Large intestine (tissue), 12 donors: Measurements from ENCODE around the gene CLSTN3. TPM values are rescaled to one million over a fixed set of nuclear protein-coding genes. Genes with fewer than 3 reads are reported as not detected.
A peak's percentile ranks its signal among the peaks of the same experiment; 100 is the strongest.

Source experiments
- DNase-seq, 2 donors: peaks; one replicate each; pipeline versions ENCODE4 v3.0.0 to v3.0.0-alpha.2; 2013
- H3K27ac ChIP-seq: one replicate; pipeline ENCODE4 v1.5.1; 2013; ENCODE audit warnings: low read length
- H3K27me3 ChIP-seq: 2 replicates; pipeline ENCODE4 v1.6.1; 2013; ENCODE audit warnings: low read length; ENCODE audit not compliant: control insufficient read depth, insufficient read depth
- H3K36me3 ChIP-seq: 2 replicates; pipeline ENCODE4 v1.6.1; 2013; ENCODE audit warnings: low read length; ENCODE audit not compliant: control insufficient read depth, insufficient read depth
- H3K4me1 ChIP-seq: one replicate; pipeline ENCODE4 v1.6.1; 2013; ENCODE audit warnings: low read length; ENCODE audit not compliant: control insufficient read depth, insufficient read depth
- H3K4me3 ChIP-seq: one replicate; pipeline ENCODE4 v1.5.1; 2013; ENCODE audit warnings: low read length
- H3K9me3 ChIP-seq: one replicate; pipeline ENCODE4 v1.6.1; 2013; ENCODE audit warnings: mild to moderate bottlenecking, low read depth, low read length, moderate library complexity; ENCODE audit not compliant: control insufficient read depth
- WGBS: methylation state at CpG from one replicate; pipeline ENCODE4 v1.1.5; 2013; ENCODE audit warnings: low lambda C conversion rate; ENCODE audit not compliant: insufficient coverage; 5-methylcytosine and 5-hydroxymethylcytosine counted together
- long read RNA-seq, 11 donors: transcript quantifications; one replicate each; lab custom pipeline, GENCODE V29; 2026
- polyA plus RNA-seq: library from polyadenylated mRNA; unstranded; fragments of 120-200 nt; gene quantifications from one replicate; pipeline ENCODE4 v1.2.1, GENCODE V29; 2013

The CLSTN3 gene
- polyA plus RNA-seq = 71.7 TPM
- long read RNA-seq, donor 1, full-length matches to known transcripts = 6 of 6 reads
- long read RNA-seq, donor 1, partial matches to known transcripts = 0 of 6 reads
- long read RNA-seq, donor 1, other reads (novel, unspliced or antisense) = 0 of 6 reads
- long read RNA-seq, donor 2, full-length matches to known transcripts = 8 of 71 reads
- long read RNA-seq, donor 2, partial matches to known transcripts = 63 of 71 reads
- long read RNA-seq, donor 2, other reads (novel, unspliced or antisense) = 0 of 71 reads
- long read RNA-seq, donor 3 = 0 reads
- long read RNA-seq, donor 4, full-length matches to known transcripts = 3 of 3 reads
- long read RNA-seq, donor 4, partial matches to known transcripts = 0 of 3 reads
- long read RNA-seq, donor 4, other reads (novel, unspliced or antisense) = 0 of 3 reads
- long read RNA-seq, donor 5, full-length matches to known transcripts = 3 of 9 reads
- long read RNA-seq, donor 5, partial matches to known transcripts = 6 of 9 reads
- long read RNA-seq, donor 5, other reads (novel, unspliced or antisense) = 0 of 9 reads
- long read RNA-seq, donor 6, full-length matches to known transcripts = 10 of 84 reads
- long read RNA-seq, donor 6, partial matches to known transcripts = 74 of 84 reads
- long read RNA-seq, donor 6, other reads (novel, unspliced or antisense) = 0 of 84 reads
- long read RNA-seq, donor 7, full-length matches to known transcripts = 3 of 15 reads
- long read RNA-seq, donor 7, partial matches to known transcripts = 12 of 15 reads
- long read RNA-seq, donor 7, other reads (novel, unspliced or antisense) = 0 of 15 reads
- long read RNA-seq, donor 8, full-length matches to known transcripts = 9 of 44 reads
- long read RNA-seq, donor 8, partial matches to known transcripts = 35 of 44 reads
- long read RNA-seq, donor 8, other reads (novel, unspliced or antisense) = 0 of 44 reads
- long read RNA-seq, donor 9, transcript CLSTN3-214 (2 exons, 390 nt) = major isoform, 6 of 52 reads
- long read RNA-seq, donor 9, partial matches to known transcripts = 46 of 52 reads
- long read RNA-seq, donor 9, other reads (novel, unspliced or antisense) = 0 of 52 reads
- long read RNA-seq, donor 10, full-length matches to known transcripts = 11 of 68 reads
- long read RNA-seq, donor 10, partial matches to known transcripts = 57 of 68 reads
- long read RNA-seq, donor 10, other reads (novel, unspliced or antisense) = 0 of 68 reads
- long read RNA-seq, donor 11, transcript CLSTN3-214 (2 exons, 390 nt) = major isoform, 5 of 12 reads
- long read RNA-seq, donor 11, partial matches to known transcripts = 7 of 12 reads
- long read RNA-seq, donor 11, other reads (novel, unspliced or antisense) = 0 of 12 reads

GRCh38 chr12:7129872-7130691 is at the start of gene CLSTN3:
TSS of gene CLSTN3 (plus strand) at chr12:7130371. CDS start at chr12:7130649, 278 bp downstream.
- peaks cover 47% of the 10 kb centered on the region for H3K4me1 ChIP-seq
- no CpG with 5 or more reads among the region's 40 CpGs for WGBS
- no peaks in the 10 kb centered on the region for H3K9me3 ChIP-seq
- H3K4me3 ChIP-seq = peak within 1 kb of the TSS; percentile 81
- DNase-seq = peak; percentile 82 to 87
- no peaks in the 10 kb centered on the region for H3K27me3 ChIP-seq
- peak within 1 kb of the TSS; percentile 77 for H3K27ac ChIP-seq
- peaks cover 18% of the 10 kb centered on the region for H3K36me3 ChIP-seq

DNA sequence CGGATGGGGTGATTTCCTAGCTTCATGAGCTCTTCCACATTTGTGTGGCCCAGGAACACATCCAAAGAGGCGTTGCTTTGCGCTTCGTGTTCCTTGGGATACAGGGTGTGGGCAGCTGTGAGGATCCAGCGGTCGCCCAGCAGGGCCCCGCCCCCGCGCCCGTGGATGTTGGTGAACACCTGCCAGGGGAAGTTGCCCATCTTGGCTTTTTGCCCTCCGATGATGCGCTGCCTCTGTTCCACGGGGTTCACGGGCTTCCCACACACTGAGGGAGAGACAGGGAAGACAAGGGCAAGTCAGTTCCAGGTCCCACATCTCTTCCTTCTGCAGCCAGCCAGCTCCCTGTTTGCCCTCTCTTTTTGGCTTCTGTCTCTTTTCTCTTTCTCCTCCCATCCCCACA is 49.1 kb upstream of the CLSTN3 start:
- Histone ChIP-seq H3K27me3 (no peaks in the 10 kb centered on the region), H3K36me3 (peaks cover 8% of the 10 kb centered on the region), H3K4me3 (no peak overlapping the region), H3K27ac (no peak overlapping the region), H3K4me1 (peaks cover 3% of the 10 kb centered on the region), H3K9me3 (peaks cover 17% of the 10 kb centered on the region)
- WGBS = no CpG with 5 or more reads among the region's 14 CpGs
- DNase-seq = no peak

DNA sequence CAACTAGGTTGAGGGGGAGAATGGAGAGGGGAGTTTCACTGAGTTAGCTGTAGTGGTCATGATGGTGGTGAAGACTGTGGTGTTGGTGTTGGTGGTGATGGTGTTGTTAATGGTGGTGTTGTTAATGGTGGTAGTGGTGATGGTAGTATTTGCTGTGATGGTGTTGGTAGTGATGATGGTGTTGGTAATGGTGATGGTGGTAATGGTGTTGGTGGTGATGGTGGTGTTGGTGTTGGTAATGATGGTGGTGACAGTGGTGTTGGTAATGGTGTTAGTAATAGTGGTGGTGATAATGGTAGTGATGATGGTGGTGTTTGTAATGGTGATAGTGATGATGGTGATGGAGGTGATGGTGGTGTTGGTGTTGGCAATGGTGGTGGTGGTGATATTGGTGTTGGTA is 47.0 kb upstream of the CLSTN3 start:
- Histone ChIP-seq H3K27me3 (no peaks in the 10 kb centered on the region), H3K27ac (no peak overlapping the region), H3K36me3 (peaks cover 8% of the 10 kb centered on the region)

GRCh38 chr12:7089196-7089871 is 40.8 kb upstream of the CLSTN3 start:
- H3K36me3 ChIP-seq = peaks cover 2% of the 10 kb centered on the region
- H3K4me1 ChIP-seq = peaks cover 4% of the 10 kb centered on the region
- no CpG with 5 or more reads among the region's 11 CpGs for WGBS
- peaks cover 11% of the 10 kb centered on the region for H3K9me3 ChIP-seq
- DNase-seq = no peak
- H3K27me3 ChIP-seq = no peaks in the 10 kb centered on the region
- H3K27ac ChIP-seq = no peak overlapping the region
- H3K4me3 ChIP-seq = no peak overlapping the region

More for the DNA sequence above, 47.0 kb upstream of the CLSTN3 start:
- DNase-seq = no peak
- Histone ChIP-seq H3K9me3 (peaks cover 17% of the 10 kb centered on the region), H3K4me1 (peaks cover 3% of the 10 kb centered on the region), H3K4me3 (no peak overlapping the region)

GRCh38 chr12:7090222-7090998 is 39.8 kb upstream of the CLSTN3 start:
- no peak for DNase-seq
- no peak overlapping the region for H3K27ac ChIP-seq
- no CpG with 5 or more reads among the region's 16 CpGs for WGBS
- peaks cover under 1% of the 10 kb centered on the region for H3K9me3 ChIP-seq
- no peaks in the 10 kb centered on the region for H3K27me3 ChIP-seq
- no peak overlapping the region for H3K4me3 ChIP-seq
- peaks cover 2% of the 10 kb centered on the region for H3K36me3 ChIP-seq
- H3K4me1 ChIP-seq = peaks cover 4% of the 10 kb centered on the region

DNA sequence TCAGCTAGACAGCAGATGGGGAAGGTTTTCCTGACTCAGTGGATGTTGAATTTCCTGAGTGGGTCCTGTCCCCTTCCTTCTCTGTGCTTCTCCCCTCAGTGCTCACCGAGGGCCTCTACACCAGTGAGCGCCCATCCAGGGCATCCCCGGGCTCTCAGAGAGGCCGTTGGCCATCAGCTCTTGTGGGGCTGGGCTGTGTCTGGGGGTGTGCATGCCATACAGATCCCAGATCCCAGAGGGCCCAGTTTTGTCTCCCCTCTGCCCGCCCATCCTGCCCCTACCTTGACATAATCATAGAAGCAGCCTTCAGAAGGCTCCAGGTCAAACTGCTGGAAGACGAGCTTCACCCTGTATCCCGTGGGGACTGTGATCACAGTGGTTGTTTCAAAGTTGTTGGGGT is 39.0 kb upstream of the CLSTN3 start:
- no peaks in the 10 kb centered on the region for H3K27me3 ChIP-seq
- no peak overlapping the region for H3K4me3 ChIP-seq
- no peaks in the 10 kb centered on the region for H3K9me3 ChIP-seq
- peaks cover 2% of the 10 kb centered on the region for H3K36me3 ChIP-seq
- H3K4me1 ChIP-seq = peaks cover 4% of the 10 kb centered on the region
- no CpG with 5 or more reads among the region's 7 CpGs for WGBS
- H3K27ac ChIP-seq = no peak overlapping the region
- DNase-seq = no peak

DNA sequence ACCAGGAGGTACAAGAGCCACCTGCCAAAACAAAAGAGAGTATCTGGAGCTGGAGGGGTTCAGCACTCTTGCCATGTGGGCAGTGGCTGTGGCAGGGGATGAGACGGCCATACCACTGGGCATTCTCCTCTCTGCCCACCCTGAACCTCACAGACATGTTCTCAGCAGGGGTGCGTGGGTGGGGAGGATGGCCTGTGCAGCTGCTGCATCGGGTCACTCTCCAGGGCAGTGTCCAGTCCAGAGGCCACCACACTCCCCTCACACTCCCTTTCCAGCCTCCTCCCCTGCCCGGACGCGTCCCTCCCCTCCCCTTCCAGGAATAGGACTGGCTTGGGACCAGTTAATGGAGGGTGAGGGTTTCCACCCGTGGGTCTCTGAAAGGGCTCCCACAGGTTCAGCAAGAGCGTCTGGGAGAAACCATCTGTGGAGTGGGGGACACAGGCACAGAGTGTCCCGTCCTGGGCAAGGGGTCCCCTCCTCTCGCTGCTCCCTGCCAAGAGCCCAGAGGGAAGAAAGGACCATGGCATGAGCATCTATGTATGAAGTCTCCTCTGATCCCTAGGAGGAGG is 38.4 kb upstream of the CLSTN3 start:
- Histone ChIP-seq H3K27ac (peak overlapping the region; percentile 69), H3K4me1 (peaks cover 4% of the 10 kb centered on the region), H3K4me3 (peak overlapping the region; percentile 36), H3K9me3 (no peaks in the 10 kb centered on the region), H3K27me3 (no peaks in the 10 kb centered on the region), H3K36me3 (peaks cover 2% of the 10 kb centered on the region)
- peak in 1 of 2 donors; percentile 26 for DNase-seq
- no CpG with 5 or more reads among the region's 10 CpGs for WGBS

DNA sequence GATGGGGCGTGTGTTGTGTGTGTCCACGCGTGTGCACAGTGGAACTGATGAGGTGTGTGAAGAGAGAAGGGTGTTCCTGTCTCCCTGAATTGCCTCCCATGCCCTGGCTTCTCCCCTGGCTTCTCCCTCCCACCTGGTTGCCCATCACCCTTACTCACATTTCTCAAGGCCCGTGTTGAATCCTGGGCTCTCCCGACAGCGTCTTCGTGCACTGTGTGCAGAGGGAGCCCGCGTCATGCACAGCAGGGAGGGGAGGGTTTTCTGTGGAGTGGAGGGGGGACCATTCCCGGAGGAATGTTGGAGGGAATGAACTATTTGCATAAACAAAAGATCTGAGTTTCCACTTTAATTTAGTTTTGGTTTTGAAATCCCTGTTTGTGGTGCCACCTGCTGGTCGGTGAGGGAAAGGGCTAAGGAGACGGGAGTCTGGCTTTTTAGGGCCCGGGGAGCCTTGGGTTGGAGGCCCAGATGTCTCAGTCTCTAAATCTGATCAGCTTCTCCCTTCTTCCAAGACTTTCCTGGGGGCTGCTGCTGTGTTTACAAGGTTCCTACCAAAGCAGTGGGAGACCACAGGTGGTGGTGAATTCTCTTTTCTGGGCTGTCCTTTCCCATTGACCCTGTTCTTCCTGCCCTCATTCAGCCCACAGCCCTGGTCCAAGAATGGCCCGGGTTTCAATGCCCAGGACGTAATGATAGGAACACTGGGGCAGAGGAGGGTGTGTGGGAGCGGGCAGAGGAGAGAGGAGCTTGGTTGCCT is 37.8 kb upstream of the CLSTN3 start, which contains the start of gene C1R:
C1R (minus strand) TSS at position 217 of the 757 bp plus-strand sequence; CDS start at position 160, 57 bp downstream.
- Histone ChIP-seq H3K27me3 (no peaks in the 10 kb centered on the region), H3K4me1 (peaks cover 4% of the 10 kb centered on the region), H3K36me3 (peaks cover 2% of the 10 kb centered on the region), H3K9me3 (no peaks in the 10 kb centered on the region), H3K4me3 (peak within 1 kb of the TSS; percentile 36), H3K27ac (peak within 1 kb of the TSS; percentile 69)
- peak; percentile 62 to 70 for DNase-seq
- no CpG with 5 or more reads among the region's 16 CpGs for WGBS
